ENCODE measurements around the gene CARD9.

CARD9 gene

GRCh38 chr9:136346157-136346481 is 27.4 kb downstream of the CARD9 start:
- DNase-seq: no peak

GRCh38 chr9:136345281-136346156 is 27.9 kb downstream of the CARD9 start:
- no peak for DNase-seq

GRCh38 chr9:136344544-136345280 is 28.8 kb downstream of the CARD9 start:
- DNase-seq: no peak

DNA sequence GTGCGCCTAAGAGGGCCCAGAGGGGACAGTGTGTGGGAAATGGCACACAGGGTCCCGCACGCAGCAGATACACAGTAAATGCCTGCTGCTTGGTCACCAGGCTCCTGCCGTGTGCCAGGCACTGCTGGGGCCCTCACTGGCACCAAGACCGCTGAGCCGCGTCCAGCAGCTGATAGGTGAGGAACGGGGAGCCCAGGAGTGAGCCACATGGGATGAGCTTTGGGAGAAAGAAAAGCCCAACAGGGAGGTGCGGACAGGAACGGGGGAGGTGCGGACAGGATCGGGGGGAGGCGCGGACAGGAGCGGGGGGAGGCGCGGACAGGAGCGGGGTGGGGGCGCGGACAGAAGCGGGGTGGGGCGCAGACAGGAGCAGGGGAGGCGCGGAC is 29.6 kb downstream of the CARD9 start:
- no peak for DNase-seq

DNA sequence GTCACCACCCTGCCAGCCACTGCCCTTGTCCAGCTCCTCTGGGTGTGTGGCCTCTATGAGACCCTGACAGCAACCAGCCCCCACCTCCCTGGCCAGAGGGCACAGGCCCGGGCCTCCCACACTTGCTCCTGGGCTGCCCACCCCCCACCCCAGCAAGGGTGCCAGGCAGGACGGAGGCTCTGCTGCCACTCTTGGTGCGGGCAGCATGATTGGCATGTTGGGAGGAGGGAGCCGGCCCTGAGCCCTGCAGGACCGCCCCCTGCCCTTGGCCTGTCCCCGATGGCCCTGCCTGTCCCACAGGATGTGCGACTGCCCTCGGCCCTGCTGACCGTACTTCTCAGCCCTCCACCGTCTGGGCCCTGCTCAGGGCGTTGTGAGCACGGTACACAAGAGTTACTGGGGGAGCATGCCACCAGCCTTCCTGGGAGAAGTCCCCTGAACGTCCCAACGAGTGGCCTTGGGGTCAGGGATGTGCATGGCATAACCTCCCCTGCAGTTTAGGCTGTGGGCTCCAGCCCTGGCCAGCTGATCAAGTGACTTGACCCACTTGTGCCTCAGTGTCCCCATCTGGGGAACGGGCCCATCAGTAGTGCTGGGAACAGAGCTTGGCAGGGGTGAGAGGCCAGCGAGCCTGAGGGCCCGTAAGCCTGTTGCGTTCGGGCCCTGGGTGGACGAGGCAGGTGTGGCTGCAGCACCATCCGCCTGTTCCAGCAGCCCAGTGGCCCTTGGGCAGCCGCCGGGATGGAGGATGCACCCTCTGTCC is 30.2 kb downstream of the CARD9 start:
- no peak for DNase-seq

DNA sequence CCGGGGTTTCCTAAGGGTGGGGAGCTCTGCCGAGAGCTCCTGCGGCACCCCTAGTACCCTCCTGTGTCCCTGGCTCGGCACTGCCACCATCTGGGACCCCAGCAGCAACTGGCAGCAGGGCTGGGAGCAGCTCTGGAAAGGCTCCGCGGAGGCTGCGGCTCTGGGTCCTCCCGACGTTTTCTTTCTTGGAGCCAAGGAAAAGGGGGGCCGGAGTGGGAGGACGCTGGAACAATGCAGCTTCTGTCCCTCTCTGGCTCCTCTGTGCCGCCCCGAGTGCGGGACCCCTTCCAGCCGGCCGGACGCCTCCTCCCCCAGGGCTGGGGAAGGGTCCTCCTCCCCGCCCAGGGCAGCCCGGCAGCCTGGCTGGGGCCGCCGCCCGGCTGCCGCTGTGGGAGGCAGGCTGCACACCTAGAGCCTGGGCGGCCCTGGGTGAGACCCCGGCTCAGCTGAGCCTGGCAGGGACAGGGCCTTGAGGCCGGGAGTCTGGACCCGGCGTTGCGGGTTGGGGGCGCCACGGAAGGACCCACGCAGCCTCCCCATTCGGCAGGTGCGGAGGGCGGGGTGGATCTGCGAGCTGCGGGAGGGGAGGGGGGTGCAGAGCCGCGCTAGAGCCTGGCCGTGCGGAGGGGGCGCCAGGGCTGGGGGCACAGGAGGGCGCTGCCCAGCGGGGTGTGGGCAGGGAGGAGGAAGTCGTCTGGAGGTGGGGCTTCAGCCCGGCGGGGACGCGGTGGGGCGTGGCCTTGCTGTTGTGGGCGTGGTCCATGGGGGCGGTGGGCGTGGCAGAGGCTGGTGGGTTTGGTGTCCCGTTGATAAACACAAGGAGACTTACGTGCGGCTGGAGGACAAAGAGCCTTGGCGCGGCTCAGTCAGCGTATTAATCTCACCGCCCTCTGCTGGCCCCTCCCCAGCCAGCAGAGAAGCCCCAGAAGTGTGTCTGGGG is 31.0 kb downstream of the CARD9 start:
- peak; percentile 87 for DNase-seq

GRCh38 chr9:136341769-136342168 is 31.7 kb downstream of the CARD9 start:
- no peak for DNase-seq

GRCh38 chr9:136341042-136341655 is 32.3 kb downstream of the CARD9 start:
- no peak for DNase-seq

GRCh38 chr9:136340356-136341041 is 33.0 kb downstream of the CARD9 start:
- no peak for DNase-seq

GRCh38 chr9:136339958-136340310 is 33.5 kb downstream of the CARD9 start:
- no peak for DNase-seq

GRCh38 chr9:136339173-136339957 is 34.1 kb downstream of the CARD9 start:
- DNase-seq: no peak

DNA sequence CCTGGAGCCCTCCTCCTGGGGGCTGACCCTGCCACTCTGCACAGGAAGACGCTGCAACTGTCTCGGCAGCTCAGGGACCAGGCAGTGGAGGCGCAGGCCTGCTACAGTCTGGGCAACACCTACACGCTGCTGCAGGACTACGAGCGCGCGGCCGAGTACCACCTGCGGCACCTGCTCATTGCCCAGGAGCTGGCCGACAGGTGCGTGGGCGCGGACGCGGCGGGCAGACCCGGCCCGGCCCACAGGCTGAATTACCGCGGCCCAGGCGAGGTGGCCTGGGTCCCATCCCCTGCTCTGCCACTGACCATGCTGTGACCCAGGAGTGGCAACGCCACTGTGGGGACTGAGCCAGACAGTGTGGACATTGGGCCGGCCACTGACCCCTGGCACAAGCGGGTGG is 35.0 kb downstream of the CARD9 start:
- DNase-seq: no peak

DNA sequence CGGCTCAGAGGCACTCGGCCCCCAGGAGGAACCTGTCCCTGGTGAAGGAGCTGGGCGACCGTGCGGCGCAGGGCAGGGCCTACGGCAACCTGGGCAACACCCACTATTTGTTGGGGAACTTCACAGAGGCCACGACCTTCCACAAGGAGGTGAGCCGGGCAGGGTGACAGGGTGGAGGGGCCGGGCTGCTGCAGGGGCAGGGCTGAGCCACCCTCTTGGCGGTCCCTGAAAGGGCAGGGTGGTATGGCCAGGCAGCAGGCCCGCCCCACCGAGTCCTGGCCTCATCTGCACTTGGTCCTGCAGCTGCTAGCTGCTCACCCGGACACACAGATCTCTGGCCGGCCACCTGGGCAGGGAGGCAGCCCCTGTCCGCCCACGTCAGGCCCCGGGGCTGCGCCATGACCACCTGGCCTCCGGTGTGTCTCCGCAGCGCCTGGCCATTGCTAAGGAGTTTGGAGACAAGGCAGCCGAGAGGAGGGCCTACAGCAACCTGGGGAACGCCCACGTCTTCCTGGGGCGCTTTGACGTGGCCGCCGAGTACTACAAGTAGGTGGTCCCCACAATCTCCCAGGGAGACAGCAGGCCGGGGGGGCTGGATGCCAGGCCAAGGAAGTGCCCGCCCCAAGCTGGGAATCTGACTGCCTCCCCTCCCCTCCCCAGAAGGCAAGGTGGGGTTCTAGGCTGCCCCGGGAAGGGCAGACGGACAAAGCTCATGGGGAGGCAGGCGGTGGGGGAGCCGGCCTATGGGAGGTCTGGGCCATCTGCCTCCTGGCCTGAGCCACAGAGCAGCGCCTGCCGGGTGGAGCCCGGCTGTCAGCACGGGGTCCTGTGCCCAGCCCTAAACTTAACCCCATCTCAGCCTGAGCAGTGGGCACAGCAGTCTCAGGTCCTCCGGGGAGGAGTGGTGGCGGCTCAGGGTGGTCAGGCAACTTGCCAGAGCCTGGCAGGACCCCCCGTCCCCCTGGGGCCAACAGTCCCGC is 35.8 kb downstream of the CARD9 start:
- no peak for DNase-seq

DNA sequence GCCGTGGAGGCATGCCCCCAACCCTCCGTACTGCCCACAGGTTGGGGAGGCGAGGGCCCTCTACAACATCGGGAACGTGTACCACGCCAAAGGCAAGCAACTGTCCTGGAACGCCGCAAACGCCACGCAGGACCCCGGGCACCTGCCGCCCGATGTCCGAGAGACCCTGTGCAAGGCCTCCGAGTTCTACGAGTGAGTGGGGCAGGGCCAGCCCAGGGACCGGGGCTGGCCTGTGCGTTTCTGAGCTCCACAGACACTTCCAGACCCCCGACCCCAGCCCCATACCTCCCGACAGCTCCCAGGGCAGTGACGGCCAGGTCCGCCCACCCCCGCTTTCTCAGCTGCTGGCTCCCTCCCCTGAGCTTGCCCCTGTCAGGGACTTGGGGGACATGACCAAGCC is 36.6 kb downstream of the CARD9 start:
- no peak for DNase-seq

GRCh38 chr9:136336156-136336870 is 37.2 kb downstream of the CARD9 start:
- no peak for DNase-seq

- DNase-seq: no peak
Measured at GRCh38 chr9:136335296-136336155, 37.9 kb downstream of the CARD9 start.

- DNase-seq: no peak
Measured at GRCh38 chr9:136334541-136334940, 38.9 kb downstream of the CARD9 start.

GRCh38 chr9:136333486-136333885 is 40.0 kb downstream of the CARD9 start:
- no peak for DNase-seq

Measured in activated CD8-positive, alpha-beta memory T cell treated with anti-CD3 and anti-CD28 coated beads for 24 hours (primary cell).